HG03039 (cell line): ENCODE results near the gene ZSWIM6.

Source experiments
- ATAC-seq: cut with Tn5 transposase; IDR thresholded peaks from one replicate; pipeline ENCODE4 v1.9.1; 2021; ENCODE audit warnings: mild to moderate bottlenecking, moderate library complexity; ENCODE audit not compliant: unreplicated experiment

The ZSWIM6 gene

GRCh38 chr5:61526207-61526519 is 194.1 kb downstream of the ZSWIM6 start:
- ATAC-seq: no peak

DNA sequence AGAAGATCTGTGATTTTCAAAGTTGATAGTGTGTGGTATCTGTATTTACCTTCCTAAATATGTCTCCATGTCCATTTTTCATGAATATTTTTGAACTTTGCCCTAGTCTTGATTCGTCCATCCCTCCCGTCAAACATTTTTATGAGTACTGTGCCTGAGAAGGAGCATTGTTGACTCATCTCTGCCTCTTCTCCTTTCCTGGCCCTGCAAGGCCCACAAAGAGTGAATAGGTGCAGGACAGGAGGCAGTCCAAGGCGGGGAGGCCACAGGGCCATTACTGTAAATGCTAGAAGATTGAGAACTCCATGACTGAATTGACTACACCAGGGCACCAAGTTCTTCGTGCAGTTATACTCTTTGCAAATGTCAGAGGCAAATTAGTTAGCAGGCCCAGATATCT is 200.9 kb downstream of the ZSWIM6 start:
- ATAC-seq: no peak

- peak; percentile 85 for ATAC-seq
Observed at GRCh38 chr5:61534481-61535267, 202.6 kb downstream of the ZSWIM6 start.

DNA sequence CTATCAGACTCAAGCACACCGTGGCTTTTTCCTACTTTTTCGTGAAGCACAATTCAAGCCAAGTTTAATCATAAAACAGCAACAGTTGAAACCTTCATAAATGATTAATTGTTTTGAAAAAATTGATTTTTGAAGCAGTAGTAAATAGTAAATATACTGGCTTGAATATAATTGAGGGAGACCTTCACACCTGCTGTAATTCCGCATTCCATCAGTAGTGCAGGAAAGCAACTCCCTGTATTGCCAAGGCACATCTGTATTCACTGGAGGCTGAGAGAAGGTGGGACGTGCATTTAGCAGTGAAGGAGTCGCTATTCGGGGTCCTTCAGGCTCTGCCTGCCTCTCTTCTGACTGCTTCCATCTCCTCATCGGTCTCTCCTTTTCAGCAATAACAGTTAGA is 203.8 kb downstream of the ZSWIM6 start:
- no peak for ATAC-seq

- no peak for ATAC-seq
Observed at GRCh38 chr5:61536922-61537321, 204.9 kb downstream of the ZSWIM6 start.

DNA sequence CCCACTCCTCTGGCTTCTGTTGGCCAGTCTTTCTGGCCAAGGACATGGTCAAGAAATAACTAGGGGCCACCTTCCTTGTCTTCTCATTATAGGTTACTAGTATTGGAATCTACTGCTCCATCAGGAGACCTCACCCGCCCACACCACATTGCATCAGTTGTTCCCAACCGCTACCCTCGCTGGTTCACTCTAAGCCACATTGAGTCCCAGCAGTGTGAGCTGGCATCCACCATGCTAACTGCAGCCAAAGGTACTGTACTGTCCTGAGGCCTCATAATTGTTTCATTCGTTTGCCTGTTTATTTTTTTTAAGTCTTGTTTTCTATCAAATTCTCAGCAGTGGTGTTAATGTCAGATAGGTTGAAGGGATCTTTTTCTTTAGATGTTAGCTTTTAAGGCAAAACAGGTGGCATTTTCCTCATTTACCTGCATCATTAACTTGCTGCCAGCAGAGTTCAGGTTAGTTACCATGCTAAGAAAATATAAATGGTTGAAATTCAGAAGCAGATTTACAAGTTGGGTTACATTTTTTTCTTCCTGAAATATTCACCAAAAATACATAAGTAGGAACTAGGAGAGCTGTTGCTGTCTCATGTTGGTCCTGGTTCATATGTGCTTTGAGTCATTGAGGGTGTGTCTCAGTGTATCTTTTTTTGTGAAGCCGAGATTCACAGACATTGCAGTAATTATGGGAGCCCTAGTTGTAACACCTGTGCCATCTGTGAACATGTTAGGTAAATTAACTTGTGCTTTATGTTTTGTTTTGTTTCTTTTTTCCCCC is 206.9 kb downstream of the ZSWIM6 start:
- no peak for ATAC-seq

DNA sequence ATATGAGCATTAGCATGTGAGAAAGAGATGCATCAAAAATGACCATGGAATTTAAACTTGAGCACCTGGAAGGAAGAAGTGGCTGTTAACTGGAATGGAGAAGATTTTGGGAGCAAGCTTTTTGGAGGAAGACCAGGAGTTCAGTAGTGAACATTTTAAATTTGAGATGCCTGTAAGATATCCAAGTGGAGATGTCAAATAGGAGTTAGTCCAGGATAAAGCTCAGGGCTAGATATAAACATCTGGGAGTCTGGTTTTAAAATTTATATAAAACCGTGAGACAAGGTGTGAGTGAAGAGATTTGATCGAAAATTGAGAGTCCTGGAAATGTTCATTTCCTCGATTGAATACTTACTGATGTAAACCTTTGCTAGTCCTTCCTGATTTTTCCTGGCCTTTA is 217.5 kb downstream of the ZSWIM6 start:
- no peak for ATAC-seq

GRCh38 chr5:61551637-61552313 is 219.7 kb downstream of the ZSWIM6 start:
- no peak for ATAC-seq

DNA sequence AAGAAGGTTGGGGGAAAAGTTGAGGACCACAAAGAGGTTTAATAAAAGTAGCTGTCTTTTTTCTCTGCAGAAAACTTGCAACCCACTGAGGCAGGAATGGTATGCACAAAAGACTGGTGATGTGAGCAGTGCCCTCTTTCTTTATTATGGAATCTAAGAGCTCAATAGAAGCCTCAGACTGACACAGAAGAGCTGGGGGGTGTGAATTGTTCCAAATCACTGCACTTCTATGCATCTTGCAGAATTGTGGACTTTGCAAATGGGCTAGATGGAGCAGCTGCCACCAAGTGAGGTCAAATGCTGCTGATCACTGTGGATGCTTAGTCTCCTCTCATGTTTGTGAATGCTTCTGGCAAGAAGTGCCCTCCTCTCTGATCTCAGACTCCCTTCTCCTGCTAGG is 227.1 kb downstream of the ZSWIM6 start:
- no peak for ATAC-seq

DNA sequence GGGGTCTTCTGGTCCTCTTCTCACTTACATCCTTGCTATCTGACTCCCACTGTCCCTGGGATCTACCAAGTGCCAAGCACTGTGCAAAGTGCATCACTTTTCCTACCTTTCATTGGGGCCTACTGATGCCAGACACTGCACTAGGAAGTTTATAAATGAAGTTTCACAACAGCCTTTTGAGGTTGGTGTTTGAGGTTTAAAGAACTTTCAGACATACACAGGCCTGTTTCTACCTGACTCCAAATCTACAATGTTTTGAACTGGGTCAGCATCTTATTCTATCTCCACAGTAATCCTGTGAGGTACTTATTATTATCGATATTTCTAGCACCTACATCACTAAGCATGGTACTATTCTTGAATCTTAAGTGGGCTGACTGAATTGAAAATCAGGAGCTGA is 227.7 kb downstream of the ZSWIM6 start:
- ATAC-seq: no peak

DNA sequence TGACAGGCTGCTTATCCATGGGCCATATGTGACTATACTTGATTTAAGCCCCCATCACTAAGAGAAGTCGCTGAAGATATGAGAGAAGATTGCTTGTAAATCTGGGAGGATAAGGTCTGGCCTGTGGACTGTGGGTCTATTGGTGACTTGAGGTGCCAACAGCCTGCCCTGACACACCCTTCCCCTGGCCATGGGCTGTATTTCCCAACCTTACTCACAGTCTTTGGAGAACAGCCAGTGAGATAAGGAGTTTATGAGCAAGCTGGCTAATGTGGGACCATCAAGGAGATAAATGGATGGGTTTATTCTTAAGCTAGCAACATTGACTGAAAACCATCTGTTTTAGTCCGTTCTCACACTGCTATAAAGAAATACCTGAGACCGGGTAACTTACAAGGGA is 231.3 kb downstream of the ZSWIM6 start:
- no peak for ATAC-seq

GRCh38 chr5:61567337-61567736 is 235.3 kb downstream of the ZSWIM6 start:
- ATAC-seq: no peak

GRCh38 chr5:61569353-61569752 is 237.3 kb downstream of the ZSWIM6 start:
- no peak for ATAC-seq

- ATAC-seq: no peak
Observed at GRCh38 chr5:61570767-61571166, 238.7 kb downstream of the ZSWIM6 start.

DNA sequence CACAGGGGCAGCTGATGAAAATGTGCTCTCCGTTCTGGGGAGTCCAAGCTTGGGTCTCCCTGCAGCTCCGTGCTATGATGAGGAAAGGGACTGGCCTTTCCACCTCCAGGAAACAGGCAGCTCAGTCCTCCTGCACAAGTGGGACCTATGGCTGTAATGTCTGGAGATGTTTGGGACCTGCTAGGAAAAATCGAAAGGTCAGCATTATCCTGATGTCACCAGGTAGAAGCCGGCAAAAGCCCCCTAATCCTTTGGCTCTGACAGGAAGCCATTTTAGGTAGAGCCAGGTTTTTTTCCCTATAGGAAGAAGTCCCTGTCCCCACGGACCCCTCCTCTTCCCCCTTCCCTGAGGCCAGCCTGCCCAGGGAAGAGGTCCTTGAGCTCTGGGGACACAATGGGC is 240.9 kb downstream of the ZSWIM6 start:
- ATAC-seq: no peak

- no peak for ATAC-seq
Observed at GRCh38 chr5:61575103-61575502, 243.0 kb downstream of the ZSWIM6 start.

DNA sequence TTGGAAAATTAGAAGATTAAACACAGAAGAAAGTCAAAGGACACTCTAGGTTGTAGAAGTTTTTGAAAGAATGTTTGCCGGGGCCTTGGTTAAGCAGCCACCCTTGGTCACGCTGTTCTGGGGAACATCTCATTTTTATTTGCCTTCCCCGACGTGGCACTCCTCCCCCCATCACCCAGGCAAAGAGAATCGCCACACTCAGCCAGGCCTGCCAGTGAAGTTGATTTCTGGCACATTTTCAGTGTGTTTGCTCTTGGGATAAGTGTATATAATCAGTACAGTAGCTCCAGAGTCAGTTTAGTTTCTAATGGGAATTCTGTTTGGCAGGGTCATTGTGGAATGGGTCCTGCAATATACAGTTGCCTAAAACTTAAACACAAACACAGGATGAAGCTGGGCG is 243.5 kb downstream of the ZSWIM6 start:
- no peak for ATAC-seq

DNA sequence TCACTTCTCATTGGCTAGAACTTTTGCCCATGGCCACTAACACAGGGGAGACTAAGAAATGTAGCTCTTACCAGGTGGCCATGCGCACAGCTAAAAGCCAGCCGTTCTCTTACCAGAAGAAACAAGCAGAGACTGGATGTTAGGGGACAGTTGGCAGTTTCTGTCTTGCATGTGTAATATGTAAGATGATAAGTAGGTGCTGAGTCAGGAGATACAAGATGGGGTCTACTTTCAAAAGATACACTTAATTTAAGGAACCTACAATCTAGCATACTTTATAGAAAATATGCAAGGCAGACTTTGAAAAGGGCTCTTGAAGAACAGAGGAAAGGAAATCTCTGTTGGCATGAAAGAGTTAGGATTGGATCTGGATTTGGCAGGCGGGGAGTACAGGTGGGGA is 244.5 kb downstream of the ZSWIM6 start:
- ATAC-seq: no peak

DNA sequence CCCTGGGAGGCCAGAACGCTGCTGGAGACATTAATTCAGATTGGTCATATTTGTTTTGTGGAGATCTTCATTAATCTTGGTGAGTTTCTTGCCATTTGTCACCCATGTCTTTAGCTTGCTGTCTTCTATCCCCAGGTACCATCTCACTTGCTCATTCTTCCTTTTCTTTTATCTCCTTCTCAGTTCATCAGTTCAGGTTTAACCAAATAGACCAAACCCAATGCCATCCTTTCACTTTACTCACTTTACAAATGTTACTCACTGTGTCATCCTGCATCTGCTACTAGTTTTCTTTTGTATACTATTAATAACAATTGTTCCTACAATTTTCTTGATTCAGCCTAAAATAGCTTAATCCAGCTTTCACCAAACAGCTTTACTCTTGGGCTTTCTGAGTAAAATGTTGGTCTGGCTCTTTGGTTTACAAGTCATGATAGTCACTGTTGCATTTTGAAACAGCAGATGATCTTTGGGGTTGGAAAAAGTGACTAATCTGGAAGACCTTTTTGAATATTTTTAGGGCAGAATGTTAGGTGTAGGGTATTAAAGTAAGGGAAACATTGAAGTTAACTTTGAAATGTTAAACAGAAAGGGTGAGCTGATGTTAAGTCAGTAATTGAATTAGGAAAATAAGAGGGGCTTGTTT is 246.9 kb downstream of the ZSWIM6 start:
- no peak for ATAC-seq

DNA sequence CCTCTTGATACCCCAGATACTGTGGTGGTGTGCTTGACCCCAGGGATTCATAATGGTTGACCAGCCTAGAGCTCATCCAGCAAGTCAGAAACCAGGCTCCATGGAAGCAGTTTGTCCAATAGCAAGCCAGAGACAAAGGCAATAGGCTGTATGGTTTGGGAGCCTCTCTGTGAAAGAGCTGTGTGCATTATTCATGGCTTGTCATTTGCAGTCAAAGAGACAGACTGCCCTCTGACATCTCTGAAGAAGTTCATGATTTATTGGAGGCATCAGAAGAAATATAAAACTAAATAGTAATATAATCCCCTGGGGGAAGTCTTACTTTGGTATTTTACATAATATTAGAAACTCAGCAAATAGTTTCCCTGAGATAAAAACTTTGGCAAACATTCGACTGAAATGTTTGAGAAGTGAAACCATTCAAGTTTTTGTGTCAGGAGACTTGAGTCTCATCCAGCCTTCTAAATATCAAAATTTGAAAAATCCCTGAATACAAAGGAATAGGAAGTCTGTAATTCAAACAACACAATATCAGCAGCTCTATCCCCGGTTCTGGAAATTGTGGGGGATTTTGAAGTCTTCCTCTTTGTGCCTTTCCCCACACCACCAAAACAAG is 250.3 kb downstream of the ZSWIM6 start:
- ATAC-seq: no peak

GRCh38 chr5:61582887-61583286 is 250.8 kb downstream of the ZSWIM6 start:
- no peak for ATAC-seq
